HCT116 (cell line): ENCODE data around the gene CFAP77.

Source experiments
- CTCF ChIP-seq, 3 experiments: fragments of 200-600 bp in 1 of 3; sonication (generic) in 1 of 3; IDR thresholded peaks in 2 of 3; conservative IDR thresholded peaks in 1 of 3; 2 replicates each; pipeline ENCODE4 v1.5.1; 2012 to 2017; ENCODE audit warnings: low read depth in 2 of 3, low read length in 2 of 3, antibody characterized with exemption in 1 of 3, borderline replicate concordance in 1 of 3, control low read depth in 1 of 3, mild to moderate bottlenecking in 1 of 3, mixed read lengths in 1 of 3, mixed run types in 1 of 3, moderate library complexity in 1 of 3; ENCODE audit not compliant: insufficient read depth in 1 of 3
- MAX ChIP-seq: IDR thresholded peaks from 2 replicates; pipeline ENCODE4 v1.6.1; 2012
- POLR2A ChIP-seq: IDR thresholded peaks from 2 replicates; pipeline ENCODE4 v1.7.0; 2011; ENCODE audit warnings: borderline replicate concordance; ENCODE audit not compliant: insufficient read depth, insufficient read length; ENCODE audit errors: extremely low read depth
- POLR2AphosphoS5 ChIP-seq: IDR thresholded peaks from 2 replicates; pipeline ENCODE4 v1.6.1; 2011; ENCODE audit warnings: mild to moderate bottlenecking, low read depth, low read length, moderate library complexity
- YY1 ChIP-seq: IDR thresholded peaks from 2 replicates; pipeline ENCODE4 v1.6.1; 2011; ENCODE audit warnings: low read length, low read depth, moderate library complexity, mild to moderate bottlenecking; ENCODE audit not compliant: insufficient replicate concordance; ENCODE audit errors: extremely low read depth
- ZFX ChIP-seq: fragments of 450-650 bp; IDR thresholded peaks from 2 replicates; pipeline ENCODE4 v1.6.1; 2017
- TF ChIP-seq, protein P1 (sequence below): IDR thresholded peaks from 2 replicates; pipeline ENCODE4 v1.6.1; 2012

GRCh38 chr9:132562306-132562573 is 152.2 kb downstream of the CFAP77 start:
- TF ChIP-seq POLR2AphosphoS5 (no peak), CTCF (IDR thresholded peaks at IDR 0.05 in 2 of 3, conservative IDR thresholded peaks at IDR 0.05 in 1 of 3; ENCODE audit: borderline replicate concordance in 1 of 3, insufficient read depth in 1 of 3, low read depth in 2 of 3, low read length in 2 of 3) (no peak), ZFX (no peak), YY1 (no peak), POLR2A (no peak), MAX (no peak)
- TF ChIP-seq, protein P1, sequence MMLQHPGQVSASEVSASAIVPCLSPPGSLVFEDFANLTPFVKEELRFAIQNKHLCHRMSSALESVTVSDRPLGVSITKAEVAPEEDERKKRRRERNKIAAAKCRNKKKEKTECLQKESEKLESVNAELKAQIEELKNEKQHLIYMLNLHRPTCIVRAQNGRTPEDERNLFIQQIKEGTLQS, result no peak
